Measurements from ENCODE around the gene KLHL40.

GRCh38 chr3:42680271-42680670 is 5.1 kb upstream of the KLHL40 start:
- TF ChIP-seq CTCF (IDR thresholded peaks at IDR 0.05; ENCODE audit: insufficient read depth, low read depth, low read length) (no peak), EZH2 (IDR thresholded peaks at IDR 0.05; ENCODE audit: insufficient read depth, low read length) (no peak)
